NB4 (cell line): ENCODE data around the gene SLC15A4.

Experiments
- MYC ChIP-seq: IDR thresholded peaks from 2 replicates; pipeline ENCODE4 v1.6.1; 2011; ENCODE audit warnings: low read depth, low read length
- POLR2A ChIP-seq: IDR thresholded peaks from 2 replicates; pipeline ENCODE4 v1.6.1; 2011; ENCODE audit warnings: mild to moderate bottlenecking; ENCODE audit not compliant: insufficient read length; ENCODE audit errors: extremely low read depth
- TF ChIP-seq, protein P1 (sequence below): IDR thresholded peaks from one replicate; pipeline ENCODE4 v1.5.1; 2012; ENCODE audit warnings: low read depth, low read length
- TF ChIP-seq, protein P2 (sequence below): IDR thresholded peaks from 2 replicates; pipeline ENCODE4 v1.6.1; 2011; ENCODE audit warnings: low read depth, low read length

DNA sequence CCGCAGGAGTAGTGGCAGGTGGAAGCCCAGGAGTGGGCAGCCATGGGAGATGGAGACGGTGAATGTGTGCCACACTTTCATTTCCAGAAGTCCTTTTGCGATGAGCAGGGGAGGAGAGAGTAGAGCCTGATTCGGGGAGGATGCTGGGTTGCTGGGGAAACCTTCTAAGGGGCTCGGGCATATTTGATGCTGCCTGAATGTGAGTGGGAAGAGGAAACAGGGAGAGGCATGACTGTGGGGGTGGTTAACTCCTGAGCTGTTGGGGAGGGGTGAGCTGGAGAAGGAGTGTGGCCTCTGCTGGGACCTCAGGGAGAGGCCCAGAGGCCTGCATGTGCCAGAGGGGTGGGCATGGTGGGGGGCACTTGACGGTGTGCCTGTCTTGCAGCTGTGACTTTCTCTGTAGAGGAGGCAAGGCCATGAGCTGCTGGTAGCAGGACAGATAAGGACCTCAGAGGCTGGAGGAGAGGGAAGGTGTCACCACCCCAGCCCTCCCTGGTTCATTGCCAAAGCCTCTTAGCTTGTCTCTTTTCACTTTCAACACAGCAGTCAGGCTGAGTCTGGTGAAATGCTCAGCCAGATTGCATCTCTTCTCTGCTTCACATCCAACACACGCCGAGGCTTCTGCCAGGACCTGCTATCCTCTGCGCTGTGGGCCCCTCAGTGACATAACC lies 40.9 kb upstream of the SLC15A4 start:
- TF ChIP-seq POLR2A = no peak
- TF ChIP-seq, protein P1, sequence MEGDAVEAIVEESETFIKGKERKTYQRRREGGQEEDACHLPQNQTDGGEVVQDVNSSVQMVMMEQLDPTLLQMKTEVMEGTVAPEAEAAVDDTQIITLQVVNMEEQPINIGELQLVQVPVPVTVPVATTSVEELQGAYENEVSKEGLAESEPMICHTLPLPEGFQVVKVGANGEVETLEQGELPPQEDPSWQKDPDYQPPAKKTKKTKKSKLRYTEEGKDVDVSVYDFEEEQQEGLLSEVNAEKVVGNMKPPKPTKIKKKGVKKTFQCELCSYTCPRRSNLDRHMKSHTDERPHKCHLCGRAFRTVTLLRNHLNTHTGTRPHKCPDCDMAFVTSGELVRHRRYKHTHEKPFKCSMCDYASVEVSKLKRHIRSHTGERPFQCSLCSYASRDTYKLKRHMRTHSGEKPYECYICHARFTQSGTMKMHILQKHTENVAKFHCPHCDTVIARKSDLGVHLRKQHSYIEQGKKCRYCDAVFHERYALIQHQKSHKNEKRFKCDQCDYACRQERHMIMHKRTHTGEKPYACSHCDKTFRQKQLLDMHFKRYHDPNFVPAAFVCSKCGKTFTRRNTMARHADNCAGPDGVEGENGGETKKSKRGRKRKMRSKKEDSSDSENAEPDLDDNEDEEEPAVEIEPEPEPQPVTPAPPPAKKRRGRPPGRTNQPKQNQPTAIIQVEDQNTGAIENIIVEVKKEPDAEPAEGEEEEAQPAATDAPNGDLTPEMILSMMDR = no peak
- no peak for TF ChIP-seq MYC
- TF ChIP-seq, protein P2, sequence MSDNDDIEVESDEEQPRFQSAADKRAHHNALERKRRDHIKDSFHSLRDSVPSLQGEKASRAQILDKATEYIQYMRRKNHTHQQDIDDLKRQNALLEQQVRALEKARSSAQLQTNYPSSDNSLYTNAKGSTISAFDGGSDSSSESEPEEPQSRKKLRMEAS = no peak
